GM23338 (cell line): ENCODE results near the gene LLGL1.

Experiments
- EZH2 ChIP-seq: fragments of 200-600 bp; sonication (generic); IDR thresholded peaks from one replicate; pipeline ENCODE4 v1.8.0; 2017; ENCODE audit warnings: antibody characterized with exemption, mild to moderate bottlenecking, low read depth; ENCODE audit not compliant: unreplicated experiment
- EZH2phosphoT487 ChIP-seq: fragments of 200-600 bp; sonication (generic); IDR thresholded peaks from one replicate; pipeline ENCODE4 v1.8.1; 2018; ENCODE audit warnings: antibody characterized with exemption; ENCODE audit not compliant: unreplicated experiment
- JUNB ChIP-seq: IDR thresholded peaks from one replicate; pipeline ENCODE4 v1.6.1; 2016; ENCODE audit warnings: antibody characterized with exemption; ENCODE audit not compliant: unreplicated experiment
- POLR2AphosphoS5 ChIP-seq: IDR thresholded peaks from 2 replicates; pipeline ENCODE4 v1.6.1; 2016; ENCODE audit warnings: antibody characterized with exemption, low read depth
- STAT1 ChIP-seq: IDR thresholded peaks from one replicate; pipeline ENCODE4 v1.6.1; 2016; ENCODE audit warnings: antibody characterized with exemption; ENCODE audit not compliant: unreplicated experiment
- ZNF114 ChIP-seq: fragments of 250-450 bp; sonication (Bioruptor Pico); IDR thresholded peaks from 2 replicates; pipeline ENCODE4 v1.5.0; 2020; ENCODE audit warnings: mild to moderate bottlenecking, moderate library complexity
- ZNF331 ChIP-seq: fragments of 250-450 bp; sonication (Bioruptor Pico); IDR thresholded peaks from 2 replicates; pipeline ENCODE4 v1.5.0; 2020; ENCODE audit warnings: low read depth, mild to moderate bottlenecking, moderate library complexity
- TF ChIP-seq, protein P1 (sequence below), 2 experiments: fragments of 200-600 bp in 1 of 2; sonication (generic) in 1 of 2; conservative IDR thresholded peaks; 2 replicates each; pipeline versions ENCODE4 v1.5.1 to v1.6.1; 2016 to 2017; ENCODE audit warnings: antibody characterized with exemption in 2 of 2, low read depth in 2 of 2, mild to moderate bottlenecking in 2 of 2, moderate library complexity in 1 of 2
- TF ChIP-seq, protein P2 (sequence below): IDR thresholded peaks from one replicate; pipeline ENCODE4 v1.6.1; 2018; ENCODE audit warnings: antibody characterized with exemption; ENCODE audit not compliant: unreplicated experiment

DNA sequence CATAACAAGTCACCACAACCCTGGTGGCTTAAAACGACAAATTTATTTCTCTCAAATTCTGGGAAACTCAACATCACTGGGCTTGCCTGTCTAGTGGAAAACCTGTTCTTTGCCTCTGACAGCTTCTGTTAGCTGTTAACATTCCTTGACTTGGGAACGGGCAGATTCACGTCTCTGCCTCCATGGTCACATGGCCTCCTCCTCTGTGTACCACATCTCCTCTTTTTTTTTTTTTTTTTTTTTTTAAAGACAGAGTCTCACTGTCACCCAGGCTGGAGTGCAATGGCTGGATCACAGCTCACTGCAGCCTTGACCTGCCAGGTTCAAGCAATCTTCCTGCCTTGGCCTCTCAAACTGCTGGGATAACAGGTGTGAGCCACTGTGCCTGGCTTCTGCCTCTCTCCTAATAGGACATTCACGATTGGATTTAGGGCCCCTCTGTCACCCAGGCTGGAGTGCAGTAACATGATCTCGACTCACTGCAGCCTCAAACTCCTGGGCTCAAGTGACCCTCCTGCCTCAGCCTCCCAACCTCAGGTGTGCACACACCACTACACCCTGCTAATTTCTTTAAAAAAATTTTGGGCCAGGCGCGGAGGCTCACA is 11.7 kb upstream of the LLGL1 start:
- TF ChIP-seq, protein P1, sequence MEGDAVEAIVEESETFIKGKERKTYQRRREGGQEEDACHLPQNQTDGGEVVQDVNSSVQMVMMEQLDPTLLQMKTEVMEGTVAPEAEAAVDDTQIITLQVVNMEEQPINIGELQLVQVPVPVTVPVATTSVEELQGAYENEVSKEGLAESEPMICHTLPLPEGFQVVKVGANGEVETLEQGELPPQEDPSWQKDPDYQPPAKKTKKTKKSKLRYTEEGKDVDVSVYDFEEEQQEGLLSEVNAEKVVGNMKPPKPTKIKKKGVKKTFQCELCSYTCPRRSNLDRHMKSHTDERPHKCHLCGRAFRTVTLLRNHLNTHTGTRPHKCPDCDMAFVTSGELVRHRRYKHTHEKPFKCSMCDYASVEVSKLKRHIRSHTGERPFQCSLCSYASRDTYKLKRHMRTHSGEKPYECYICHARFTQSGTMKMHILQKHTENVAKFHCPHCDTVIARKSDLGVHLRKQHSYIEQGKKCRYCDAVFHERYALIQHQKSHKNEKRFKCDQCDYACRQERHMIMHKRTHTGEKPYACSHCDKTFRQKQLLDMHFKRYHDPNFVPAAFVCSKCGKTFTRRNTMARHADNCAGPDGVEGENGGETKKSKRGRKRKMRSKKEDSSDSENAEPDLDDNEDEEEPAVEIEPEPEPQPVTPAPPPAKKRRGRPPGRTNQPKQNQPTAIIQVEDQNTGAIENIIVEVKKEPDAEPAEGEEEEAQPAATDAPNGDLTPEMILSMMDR (conservative IDR thresholded peaks at IDR 0.05; ENCODE audit: low read depth in 2 of 2): no peak
- TF ChIP-seq EZH2phosphoT487 (no peak), ZNF331 (CRISPR knock-in tag) (no peak), POLR2AphosphoS5 (no peak), JUNB (no peak), EZH2 (no peak), ZNF114 (no peak), STAT1 (no peak)
- TF ChIP-seq, protein P2, sequence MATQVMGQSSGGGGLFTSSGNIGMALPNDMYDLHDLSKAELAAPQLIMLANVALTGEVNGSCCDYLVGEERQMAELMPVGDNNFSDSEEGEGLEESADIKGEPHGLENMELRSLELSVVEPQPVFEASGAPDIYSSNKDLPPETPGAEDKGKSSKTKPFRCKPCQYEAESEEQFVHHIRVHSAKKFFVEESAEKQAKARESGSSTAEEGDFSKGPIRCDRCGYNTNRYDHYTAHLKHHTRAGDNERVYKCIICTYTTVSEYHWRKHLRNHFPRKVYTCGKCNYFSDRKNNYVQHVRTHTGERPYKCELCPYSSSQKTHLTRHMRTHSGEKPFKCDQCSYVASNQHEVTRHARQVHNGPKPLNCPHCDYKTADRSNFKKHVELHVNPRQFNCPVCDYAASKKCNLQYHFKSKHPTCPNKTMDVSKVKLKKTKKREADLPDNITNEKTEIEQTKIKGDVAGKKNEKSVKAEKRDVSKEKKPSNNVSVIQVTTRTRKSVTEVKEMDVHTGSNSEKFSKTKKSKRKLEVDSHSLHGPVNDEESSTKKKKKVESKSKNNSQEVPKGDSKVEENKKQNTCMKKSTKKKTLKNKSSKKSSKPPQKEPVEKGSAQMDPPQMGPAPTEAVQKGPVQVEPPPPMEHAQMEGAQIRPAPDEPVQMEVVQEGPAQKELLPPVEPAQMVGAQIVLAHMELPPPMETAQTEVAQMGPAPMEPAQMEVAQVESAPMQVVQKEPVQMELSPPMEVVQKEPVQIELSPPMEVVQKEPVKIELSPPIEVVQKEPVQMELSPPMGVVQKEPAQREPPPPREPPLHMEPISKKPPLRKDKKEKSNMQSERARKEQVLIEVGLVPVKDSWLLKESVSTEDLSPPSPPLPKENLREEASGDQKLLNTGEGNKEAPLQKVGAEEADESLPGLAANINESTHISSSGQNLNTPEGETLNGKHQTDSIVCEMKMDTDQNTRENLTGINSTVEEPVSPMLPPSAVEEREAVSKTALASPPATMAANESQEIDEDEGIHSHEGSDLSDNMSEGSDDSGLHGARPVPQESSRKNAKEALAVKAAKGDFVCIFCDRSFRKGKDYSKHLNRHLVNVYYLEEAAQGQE: no peak
